Mesenchymal stem cell (in vitro differentiated cells and primary cell): ENCODE results near the gene SARDH.

Experiments
- DNase-seq: peaks from one replicate; pipeline ENCODE4 v3.0.0-alpha.2; 2013
- H2AFZ ChIP-seq: one replicate; pipeline ENCODE4 v1.6.1; 2013; ENCODE audit warnings: low read depth, mild to moderate bottlenecking, control low read depth, inconsistent platforms, low read length, moderate library complexity
- H2AK5ac ChIP-seq: 2 replicates; pipeline ENCODE4 v1.6.1; 2013; ENCODE audit warnings: low read length, moderate library complexity, mild to moderate bottlenecking, inconsistent platforms; ENCODE audit not compliant: severe bottlenecking
- H2BK120ac ChIP-seq: one replicate; pipeline ENCODE4 v1.6.1; 2013; ENCODE audit warnings: low read depth, mild to moderate bottlenecking, inconsistent platforms, low read length, moderate library complexity
- H2BK12ac ChIP-seq, 2 experiments: one replicate each; pipeline ENCODE4 v1.6.1; 2013; ENCODE audit warnings: inconsistent platforms in 2 of 2, low read length in 2 of 2, mild to moderate bottlenecking in 2 of 2, moderate library complexity in 2 of 2, control low read depth in 1 of 2
- H2BK15ac ChIP-seq: one replicate; pipeline ENCODE4 v1.6.1; 2013; ENCODE audit warnings: mild to moderate bottlenecking, low read depth, inconsistent platforms; ENCODE audit not compliant: poor library complexity, severe bottlenecking
- H2BK5ac ChIP-seq: 2 replicates; pipeline ENCODE4 v1.6.1; 2013; ENCODE audit warnings: low read depth, mild to moderate bottlenecking, low read length, control low read depth, inconsistent platforms; ENCODE audit not compliant: poor library complexity, severe bottlenecking
- H3K14ac ChIP-seq, 2 experiments: one replicate each; pipeline ENCODE4 v1.6.1; 2013; ENCODE audit warnings: inconsistent platforms in 2 of 2, low read length in 2 of 2, control low read depth in 1 of 2, mild to moderate bottlenecking in 1 of 2, moderate library complexity in 1 of 2
- H3K18ac ChIP-seq, 2 experiments: one replicate each; pipeline ENCODE4 v1.6.1; 2013; ENCODE audit warnings: inconsistent platforms in 2 of 2, low read length in 2 of 2, control low read depth in 1 of 2, low read depth in 1 of 2, mild to moderate bottlenecking in 1 of 2
- H3K23ac ChIP-seq, 2 experiments: one replicate each; pipeline ENCODE4 v1.6.1; 2013; ENCODE audit warnings: inconsistent platforms in 2 of 2, low read length in 2 of 2, mild to moderate bottlenecking in 2 of 2, moderate library complexity in 2 of 2, control low read depth in 1 of 2
- H3K27ac ChIP-seq: 2 replicates; pipeline ENCODE4 v1.5.1; 2013; ENCODE audit warnings: mild to moderate bottlenecking, moderate library complexity, low read length, control low read depth, inconsistent platforms; ENCODE audit not compliant: poor library complexity, severe bottlenecking
- H3K27me3 ChIP-seq, 2 experiments: 2 replicates each; pipeline versions ENCODE4 v1.6.1 to v1.7.0; 2013; ENCODE audit warnings: low read length in 2 of 2, mild to moderate bottlenecking in 2 of 2, moderate library complexity in 2 of 2, control low read depth in 1 of 2, inconsistent platforms in 1 of 2; ENCODE audit not compliant: control insufficient read depth in 1 of 2, insufficient read depth in 1 of 2
- H3K36me3 ChIP-seq, 2 experiments: 2 replicates each; pipeline versions ENCODE4 v1.6.1 to v1.7.0; 2013; ENCODE audit warnings: low read length in 2 of 2, control low read depth in 1 of 2, inconsistent platforms in 1 of 2, low read depth in 1 of 2, mild to moderate bottlenecking in 1 of 2; ENCODE audit not compliant: insufficient read depth in 2 of 2, control insufficient read depth in 1 of 2
- H3K4ac ChIP-seq, 2 experiments: one replicate each; pipeline ENCODE4 v1.6.1; 2013; ENCODE audit warnings: inconsistent platforms in 2 of 2, low read length in 2 of 2, mild to moderate bottlenecking in 2 of 2, moderate library complexity in 2 of 2, control low read depth in 1 of 2, low read depth in 1 of 2
- H3K4me1 ChIP-seq: 2 replicates; pipeline ENCODE4 v1.6.1; 2013; ENCODE audit warnings: low read depth, low read length, control low read depth; ENCODE audit not compliant: control insufficient read depth, insufficient read depth
- H3K4me2 ChIP-seq: 2 replicates; pipeline ENCODE4 v1.6.1; 2013; ENCODE audit warnings: low read length, mild to moderate bottlenecking, inconsistent platforms; ENCODE audit not compliant: poor library complexity, severe bottlenecking
- H3K4me3 ChIP-seq, 2 experiments: 2 replicates each; pipeline versions ENCODE4 v1.5.1 to v1.7.0; 2013; ENCODE audit warnings: low read length in 2 of 2, mild to moderate bottlenecking in 2 of 2, control low read depth in 1 of 2, low read depth in 1 of 2; ENCODE audit not compliant: insufficient read depth in 1 of 2
- H3K79me1 ChIP-seq: replicated peaks from 2 replicates; pipeline ENCODE4 v1.6.1; 2013; ENCODE audit warnings: mild to moderate bottlenecking, control low read depth, low read length, inconsistent platforms; ENCODE audit not compliant: poor library complexity, severe bottlenecking
- H3K9ac ChIP-seq: 2 replicates; pipeline ENCODE4 v1.7.0; 2013; ENCODE audit warnings: mild to moderate bottlenecking, low read length, moderate library complexity
- H3K9me3 ChIP-seq: 2 replicates; pipeline ENCODE4 v1.7.0; 2013; ENCODE audit warnings: mild to moderate bottlenecking, low read length; ENCODE audit not compliant: control insufficient read depth
- H4K8ac ChIP-seq: one replicate; pipeline ENCODE4 v1.6.1; 2013; ENCODE audit warnings: inconsistent platforms, mild to moderate bottlenecking, low read length, moderate library complexity
- H4K91ac ChIP-seq: one replicate; pipeline ENCODE4 v1.6.1; 2013; ENCODE audit warnings: mild to moderate bottlenecking, low read length, inconsistent platforms
- WGBS: methylation state at CpG from one replicate; pipeline ENCODE4 v1.1.7; 2013; ENCODE audit warnings: mixed read lengths; 5-methylcytosine and 5-hydroxymethylcytosine counted together

Gene SARDH

GRCh38 chr9:133708246-133709014, 29.7 kb downstream of the SARDH start:
- H3K4ac ChIP-seq, result no peak overlapping the region
- H3K4me1 ChIP-seq, result peaks cover 38% of the 10 kb centered on the region
- no peak overlapping the region for H3K9ac ChIP-seq
- H2BK15ac ChIP-seq, result peak overlapping the region; percentile 56
- no peak for DNase-seq
- peak overlapping the region; percentile 60 for H4K91ac ChIP-seq
- no peak overlapping the region for H3K23ac ChIP-seq
- peaks cover 0 to 7% of the 10 kb centered on the region in 2 experiments for H3K27me3 ChIP-seq
- H2BK12ac ChIP-seq, result no peak overlapping the region
- no peak overlapping the region for H2AK5ac ChIP-seq
- no peak overlapping the region for H4K8ac ChIP-seq
- no peak overlapping the region for H3K4me3 ChIP-seq
- no peak overlapping the region for H3K27ac ChIP-seq
- no peaks in the 10 kb centered on the region for H3K9me3 ChIP-seq
- no peaks in the 10 kb centered on the region for H3K79me1 ChIP-seq
- no peak overlapping the region for H3K18ac ChIP-seq
- no peaks in the 10 kb centered on the region for H3K36me3 ChIP-seq
- 89% methylated on average over 30 of the region's 30 CpGs for WGBS
- no peak overlapping the region for H2BK120ac ChIP-seq
- no peak overlapping the region for H3K14ac ChIP-seq
- no peak overlapping the region for H2AFZ ChIP-seq
- H3K4me2 ChIP-seq, result no peak overlapping the region
- H2BK5ac ChIP-seq, result no peak overlapping the region

DNA sequence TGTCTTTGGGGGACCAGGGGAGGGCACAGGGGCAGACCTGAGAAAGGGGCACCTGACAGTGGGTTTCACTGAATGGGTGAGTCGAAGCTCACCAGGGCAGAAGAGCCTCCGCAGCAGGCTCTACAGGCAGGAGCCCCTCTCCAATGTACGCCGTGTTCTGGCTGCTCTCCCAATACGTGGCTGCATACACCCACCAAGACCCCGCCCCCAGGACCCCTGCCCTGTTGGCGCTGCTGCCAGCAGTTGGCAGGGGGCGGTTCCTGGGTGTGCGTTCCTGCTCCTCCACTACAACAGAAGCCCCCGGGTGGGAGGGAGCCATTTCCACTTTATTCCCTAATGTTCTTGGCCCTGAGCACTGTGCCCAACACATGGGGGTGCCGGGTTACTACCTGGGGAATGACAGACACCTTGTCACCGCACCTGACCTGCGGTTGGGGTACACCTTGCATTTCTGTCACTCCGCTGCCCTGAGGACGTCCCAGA, 30.3 kb downstream of the SARDH start:
- no peak overlapping the region for H2BK12ac ChIP-seq
- H3K27me3 ChIP-seq, result peaks cover 5 to 11% of the 10 kb centered on the region in 2 experiments
- no peak overlapping the region for H3K14ac ChIP-seq
- peaks cover 32% of the 10 kb centered on the region for H3K4me1 ChIP-seq
- no peak for DNase-seq
- no peak overlapping the region for H3K9ac ChIP-seq
- no peak overlapping the region for H4K8ac ChIP-seq
- H3K36me3 ChIP-seq, result no peaks in the 10 kb centered on the region
- H3K4me3 ChIP-seq, result no peak overlapping the region
- H3K27ac ChIP-seq, result no peak overlapping the region
- H2BK15ac ChIP-seq, result peak overlapping the region; percentile 56
- no peak overlapping the region for H3K4me2 ChIP-seq
- H3K9me3 ChIP-seq, result no peaks in the 10 kb centered on the region
- H3K79me1 ChIP-seq, result no peaks in the 10 kb centered on the region
- no peak overlapping the region for H3K23ac ChIP-seq
- H2AFZ ChIP-seq, result no peak overlapping the region
- no peak overlapping the region for H2BK5ac ChIP-seq
- H3K4ac ChIP-seq, result no peak overlapping the region
- H2BK120ac ChIP-seq, result no peak overlapping the region
- no peak overlapping the region for H2AK5ac ChIP-seq
- WGBS, result 89% methylated on average over 15 of the region's 15 CpGs
- peak overlapping the region; percentile 37 for H4K91ac ChIP-seq
- peak overlapping the region in 1 of 2 experiments; percentile 61 for H3K18ac ChIP-seq

DNA sequence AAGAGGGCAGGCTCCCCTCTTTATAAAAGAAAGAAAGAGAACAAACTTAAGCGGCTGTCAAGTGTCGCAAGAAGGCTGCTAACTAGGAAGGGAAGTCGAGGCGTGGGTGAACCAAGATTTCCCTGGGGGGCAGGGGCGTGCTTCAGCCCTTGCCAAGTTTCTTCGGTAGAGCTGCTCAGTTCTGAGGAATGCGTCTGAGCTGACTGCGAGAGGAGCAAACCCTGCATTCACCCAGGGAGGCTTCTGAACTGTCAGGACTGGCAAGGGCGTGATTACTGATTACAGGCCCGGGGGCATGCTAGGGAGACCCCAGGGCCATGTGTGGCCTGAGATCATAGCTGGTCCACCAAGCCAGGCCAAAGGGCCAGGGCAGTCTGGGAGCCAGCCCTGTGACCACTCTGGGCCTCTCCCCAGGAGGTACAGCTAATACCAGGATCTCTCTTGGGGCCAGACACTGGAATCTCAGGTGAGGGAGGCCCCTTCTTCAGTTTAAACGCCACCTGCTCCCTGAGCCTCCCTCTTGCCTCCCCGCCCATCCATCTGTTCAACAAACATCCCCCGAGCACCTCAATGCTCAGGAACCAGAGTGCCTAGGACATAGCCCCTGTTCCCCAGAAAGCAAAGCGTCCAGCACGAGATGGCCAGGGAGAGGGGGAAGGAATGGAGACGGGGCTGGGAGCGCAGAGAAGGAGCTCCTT, 30.9 kb downstream of the SARDH start:
- Histone ChIP-seq H2BK15ac (no peak overlapping the region), H3K27me3 (peaks cover 9 to 15% of the 10 kb centered on the region in 2 experiments), H2AK5ac (no peak overlapping the region), H3K4me3 (no peak overlapping the region), H3K79me1 (no peaks in the 10 kb centered on the region), H2BK12ac (peak overlapping the region in 1 of 2 experiments; percentile 34), H3K36me3 (no peaks in the 10 kb centered on the region), H4K8ac (no peak overlapping the region), H3K14ac (peak overlapping the region in 1 of 2 experiments; percentile 72), H3K4ac (no peak overlapping the region), H2AFZ (no peak overlapping the region), H3K27ac (no peak overlapping the region), H3K9me3 (no peaks in the 10 kb centered on the region), H3K23ac (no peak overlapping the region), H3K18ac (peak overlapping the region in 1 of 2 experiments; percentile 61), H3K9ac (peak overlapping the region; percentile 40), H2BK120ac (no peak overlapping the region), H4K91ac (peak overlapping the region; percentile 14), H3K4me2 (no peak overlapping the region), H3K4me1 (peaks cover 26% of the 10 kb centered on the region), H2BK5ac (no peak overlapping the region)
- 88% methylated on average over 17 of the region's 17 CpGs for WGBS
- no peak for DNase-seq
